Left ventricle myocardium inferior (tissue), 1 donor: ENCODE measurements around the gene PDIA6. TPM values are rescaled to one million over a fixed set of nuclear protein-coding genes. Genes with fewer than 3 reads are reported as not detected.

Experiments used
- DNase-seq: peaks from one replicate; pipeline ENCODE4 v3.0.0-alpha.2; 2020
- H3K27ac ChIP-seq: fragments of 200-600 bp; replicated peaks from 2 replicates; pipeline ENCODE4 v1.8.0; 2021
- H3K27me3 ChIP-seq: fragments of 200-600 bp; 2 replicates; pipeline ENCODE4 v1.8.0; 2021; ENCODE audit warnings: low read depth
- H3K36me3 ChIP-seq: fragments of 200-600 bp; 2 replicates; pipeline ENCODE4 v1.8.0; 2021
- H3K4me1 ChIP-seq: fragments of 200-600 bp; 2 replicates; pipeline ENCODE4 v1.8.0; 2021
- H3K4me3 ChIP-seq: fragments of 200-600 bp; 2 replicates; pipeline ENCODE4 v1.8.0; 2021; ENCODE audit warnings: mild to moderate bottlenecking, moderate library complexity
- H3K9me3 ChIP-seq: fragments of 200-600 bp; replicated peaks from 2 replicates; pipeline ENCODE4 v1.8.0; 2021
- CTCF ChIP-seq: fragments of 200-600 bp; IDR thresholded peaks from 2 replicates; pipeline ENCODE4 v1.8.0; 2021; ENCODE audit warnings: antibody characterized with exemption, mild to moderate bottlenecking, borderline replicate concordance
- intact Hi-C: fragments of 100-400 bp; cut with micrococcal nuclease; formaldehyde crosslinking; loops from one replicate; pipeline ENCODE4 v1.11.0; 2022
- total RNA-seq: library from RNA; stranded (reverse); fragmentation: NEBNext Ultra II Directional; extraction: Animal tissue kit (Norgen Biotek cat#: 25700); gene quantifications from one replicate; pipeline ENCODE4 v1.2.1, GENCODE V29; 2021
- donor health status: DM: no; HTN: yes; CAD: no; lungs with severe emphysema.

The PDIA6 gene
- total RNA-seq, 1 donor from 2014 or later: 107 TPM

GRCh38 chr2:10832203-10832936 lies 19.8 kb upstream of the PDIA6 start:
- Histone ChIP-seq H3K4me1 (peaks cover 7% of the 10 kb centered on the region), H3K4me3 (no peak overlapping the region), H3K36me3 (no peaks in the 10 kb centered on the region), H3K27me3 (peaks cover 70% of the 10 kb centered on the region), H3K9me3 (no peaks in the 10 kb centered on the region), H3K27ac (no peak overlapping the region)
- DNase-seq: peak; percentile 79
- intact Hi-C loops: loop anchor here (5.0 to 10.0 kb wide), 2 partner anchors 92 to 290 kb away; no protein-coding TSS in a partner anchor
- peak; percentile 98 for TF ChIP-seq CTCF

- intact Hi-C loops: loop anchor here (5.0 to 10.0 kb wide), 2 partner anchors 93 to 291 kb away; no protein-coding TSS in a partner anchor
- H3K27ac ChIP-seq: no peak overlapping the region
- no peak for DNase-seq
- TF ChIP-seq CTCF: no peak
- H3K4me3 ChIP-seq: no peak overlapping the region
- H3K36me3 ChIP-seq: no peaks in the 10 kb centered on the region
- peaks cover 7% of the 10 kb centered on the region for H3K4me1 ChIP-seq
- peaks cover 67% of the 10 kb centered on the region for H3K27me3 ChIP-seq
- H3K9me3 ChIP-seq: no peaks in the 10 kb centered on the region
Measured at GRCh38 chr2:10831400-10831985, 18.9 kb upstream of the PDIA6 start.

- DNase-seq: no peak
- no peak for TF ChIP-seq CTCF
- H3K36me3 ChIP-seq: no peaks in the 10 kb centered on the region
- H3K27me3 ChIP-seq: peaks cover 67% of the 10 kb centered on the region
- intact Hi-C loops: loop anchor here (5.0 to 10.0 kb wide), 2 partner anchors 94 to 291 kb away; no protein-coding TSS in a partner anchor
- H3K27ac ChIP-seq: no peak overlapping the region
- H3K9me3 ChIP-seq: no peaks in the 10 kb centered on the region
- peaks cover 7% of the 10 kb centered on the region for H3K4me1 ChIP-seq
- H3K4me3 ChIP-seq: no peak overlapping the region
Measured at GRCh38 chr2:10830641-10831399, 18.2 kb upstream of the PDIA6 start.

- Histone ChIP-seq H3K27ac (no peak overlapping the region), H3K9me3 (no peaks in the 10 kb centered on the region), H3K4me3 (no peak overlapping the region), H3K4me1 (peaks cover 7% of the 10 kb centered on the region), H3K36me3 (no peaks in the 10 kb centered on the region), H3K27me3 (peaks cover 67% of the 10 kb centered on the region)
- no peak for TF ChIP-seq CTCF
- intact Hi-C loops: loop anchor here (5.0 to 10.0 kb wide), 2 partner anchors 95 to 292 kb away; no protein-coding TSS in a partner anchor
- DNase-seq: no peak
Measured at GRCh38 chr2:10830203-10830602, 17.6 kb upstream of the PDIA6 start.

GRCh38 chr2:10829299-10829698 lies 16.7 kb upstream of the PDIA6 start:
- intact Hi-C loops: no loop called here
- H3K4me1 ChIP-seq: peaks cover 7% of the 10 kb centered on the region
- H3K9me3 ChIP-seq: no peaks in the 10 kb centered on the region
- peaks cover 67% of the 10 kb centered on the region for H3K27me3 ChIP-seq
- H3K27ac ChIP-seq: no peak overlapping the region
- no peak for DNase-seq
- H3K36me3 ChIP-seq: no peaks in the 10 kb centered on the region
- TF ChIP-seq CTCF: no peak
- no peak overlapping the region for H3K4me3 ChIP-seq
